HG03460 (cell line): ENCODE results near the gene NLRP6.
"Not testable (repeated sequence)": the region's sequence is repeated elsewhere in the genome, so short reads cannot be mapped to it uniquely, and the experiment has no call there.

Experiments used
- ATAC-seq: cut with Tn5 transposase; IDR thresholded peaks from one replicate; pipeline ENCODE4 v1.9.1; 2021; ENCODE audit not compliant: unreplicated experiment

NLRP6 gene

DNA sequence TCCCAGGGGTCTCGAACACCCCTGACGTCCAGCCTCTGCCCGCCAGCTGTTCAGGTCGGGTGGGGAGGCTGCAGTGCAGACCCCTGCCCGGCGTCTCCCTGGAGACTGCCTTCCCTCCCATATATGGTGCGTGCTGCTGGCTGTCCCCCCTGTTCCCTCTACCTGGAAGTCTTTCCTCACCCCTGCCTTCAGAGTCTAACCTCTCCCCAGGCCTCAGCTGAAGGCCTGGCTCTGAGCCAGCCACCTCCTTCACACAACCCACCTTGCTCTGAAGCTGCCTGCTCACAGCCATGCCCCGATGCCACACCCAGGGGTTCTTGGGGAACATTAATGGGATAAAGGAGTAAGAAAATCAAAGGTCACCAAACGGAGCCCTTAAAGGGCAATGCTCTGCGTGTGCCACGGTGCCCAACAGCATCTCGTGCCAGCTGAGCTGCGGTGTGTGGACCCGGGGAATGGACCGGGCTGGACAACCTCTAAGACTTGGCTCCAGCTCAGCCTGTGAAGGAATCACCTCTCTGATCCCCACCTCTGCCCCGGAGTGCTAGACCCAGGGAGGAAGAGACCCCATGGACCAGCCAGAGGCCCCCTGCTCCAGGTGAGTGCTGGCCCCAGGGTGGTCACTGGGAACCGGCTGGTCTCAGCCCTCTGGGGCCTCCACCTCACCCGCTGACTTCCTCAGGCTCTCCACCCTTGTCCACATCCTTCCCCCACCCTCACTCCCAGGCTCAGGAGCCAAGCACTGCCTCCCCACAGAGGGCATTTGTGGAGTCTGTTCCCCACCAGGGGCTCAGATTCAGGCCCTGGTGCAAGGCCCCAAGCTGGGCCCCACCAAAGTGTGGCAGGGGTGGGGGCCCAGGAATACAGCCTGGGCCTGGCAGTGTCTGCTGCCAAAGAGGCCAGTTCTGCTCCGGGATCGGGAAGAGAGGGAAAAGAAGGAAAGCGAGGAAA, at the start of gene NLRP6:
NLRP6 (plus strand) TSS at position 407 of the 951 bp plus-strand sequence; CDS start at position 570, 163 bp downstream.
- ATAC-seq: no peak

DNA sequence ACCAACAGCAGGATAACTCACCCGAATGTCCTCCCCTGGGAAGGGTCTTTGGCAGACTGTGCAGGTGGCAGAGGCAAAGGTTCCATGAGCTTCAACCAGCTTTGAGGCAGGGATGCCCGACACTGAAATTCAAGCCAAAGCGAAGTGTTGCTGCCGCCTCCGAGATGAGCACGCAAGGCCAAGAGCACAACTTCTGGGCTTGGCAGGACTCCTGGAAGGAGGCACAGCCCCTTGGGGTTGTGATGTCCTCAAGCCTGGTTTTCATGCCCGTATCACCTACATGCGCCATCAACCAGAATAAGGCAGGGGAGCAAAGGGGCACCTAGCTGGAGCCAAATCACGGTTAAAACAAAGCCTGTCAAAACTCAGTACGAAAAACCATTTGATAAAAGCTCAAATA, 47.8 kb upstream of the NLRP6 start:
- ATAC-seq: no peak

DNA sequence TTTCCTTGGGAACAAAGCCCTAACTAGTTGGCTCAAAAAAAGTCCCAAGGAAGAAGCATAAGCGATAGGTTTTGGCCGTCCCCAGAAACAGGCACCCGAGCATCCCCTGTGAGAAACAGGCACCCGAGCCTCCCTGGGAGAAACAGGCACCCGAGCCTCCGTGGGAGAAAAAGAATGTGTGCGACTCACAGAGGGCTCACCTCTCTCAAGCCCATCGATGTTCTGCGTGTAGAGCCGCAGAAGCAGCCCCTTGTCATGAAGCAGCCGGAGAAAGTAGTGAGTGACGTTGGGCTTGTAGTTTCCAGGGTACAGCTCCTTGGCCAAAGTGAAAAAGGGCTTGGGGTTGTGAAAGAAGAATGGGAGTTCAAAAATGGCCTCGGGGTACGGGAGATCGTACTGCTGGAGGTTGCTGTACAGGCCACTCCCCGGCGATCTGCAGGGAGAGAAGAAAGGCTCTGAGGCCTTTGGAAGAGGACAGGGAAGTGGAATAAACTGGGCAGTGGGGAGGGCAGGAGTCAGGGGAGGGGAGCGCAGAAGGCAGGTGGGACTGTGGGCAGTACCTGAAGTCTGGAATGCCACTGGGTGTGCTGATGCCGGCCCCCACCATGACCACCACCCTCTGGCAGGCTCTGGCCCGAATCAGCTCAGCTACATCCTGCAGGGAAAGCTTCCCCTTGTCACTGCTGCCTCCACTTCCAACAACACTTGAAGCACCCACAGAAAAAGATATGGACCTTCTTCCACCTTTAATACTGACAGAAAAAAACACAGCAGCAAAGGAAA, 45.2 kb upstream of the NLRP6 start:
- no peak for ATAC-seq

DNA sequence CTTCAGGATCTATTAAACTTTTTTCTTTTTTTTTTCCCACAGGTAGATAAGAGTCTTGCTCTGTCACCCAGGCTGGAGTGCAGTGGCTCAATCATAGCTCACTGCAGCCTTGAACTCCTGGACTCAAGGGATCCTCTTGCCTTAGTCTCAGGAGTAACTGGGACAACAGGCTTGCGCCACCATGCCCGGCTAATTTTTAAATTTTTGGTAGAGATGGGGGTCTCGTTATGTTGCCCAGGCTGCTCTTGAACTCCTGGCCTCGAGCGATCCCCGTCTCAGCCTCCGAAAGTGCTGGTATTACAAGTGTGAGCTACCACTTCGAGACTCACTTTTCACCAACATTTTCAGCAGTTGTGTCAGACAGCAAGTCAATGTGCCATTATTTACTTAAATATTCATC, 43.0 kb upstream of the NLRP6 start:
- no peak for ATAC-seq

DNA sequence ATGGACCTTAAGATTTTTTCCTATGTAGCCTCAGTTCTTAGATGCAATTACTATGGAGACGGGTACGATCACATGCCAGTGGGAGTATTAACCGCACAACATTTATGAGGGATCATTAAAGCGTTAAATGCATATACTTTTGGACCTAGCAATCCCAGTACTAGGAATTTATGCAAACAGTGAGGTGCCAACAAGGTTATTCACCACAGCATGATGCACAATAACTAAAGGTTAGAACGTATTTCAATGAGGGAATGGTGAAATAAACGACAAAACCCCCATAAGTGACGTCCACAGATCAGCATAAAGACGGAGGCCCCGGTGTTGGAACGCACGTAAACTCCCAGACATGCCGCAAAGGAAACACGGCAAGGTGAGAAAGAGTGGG, 42.6 kb upstream of the NLRP6 start:
- peak; percentile 13 for ATAC-seq

DNA sequence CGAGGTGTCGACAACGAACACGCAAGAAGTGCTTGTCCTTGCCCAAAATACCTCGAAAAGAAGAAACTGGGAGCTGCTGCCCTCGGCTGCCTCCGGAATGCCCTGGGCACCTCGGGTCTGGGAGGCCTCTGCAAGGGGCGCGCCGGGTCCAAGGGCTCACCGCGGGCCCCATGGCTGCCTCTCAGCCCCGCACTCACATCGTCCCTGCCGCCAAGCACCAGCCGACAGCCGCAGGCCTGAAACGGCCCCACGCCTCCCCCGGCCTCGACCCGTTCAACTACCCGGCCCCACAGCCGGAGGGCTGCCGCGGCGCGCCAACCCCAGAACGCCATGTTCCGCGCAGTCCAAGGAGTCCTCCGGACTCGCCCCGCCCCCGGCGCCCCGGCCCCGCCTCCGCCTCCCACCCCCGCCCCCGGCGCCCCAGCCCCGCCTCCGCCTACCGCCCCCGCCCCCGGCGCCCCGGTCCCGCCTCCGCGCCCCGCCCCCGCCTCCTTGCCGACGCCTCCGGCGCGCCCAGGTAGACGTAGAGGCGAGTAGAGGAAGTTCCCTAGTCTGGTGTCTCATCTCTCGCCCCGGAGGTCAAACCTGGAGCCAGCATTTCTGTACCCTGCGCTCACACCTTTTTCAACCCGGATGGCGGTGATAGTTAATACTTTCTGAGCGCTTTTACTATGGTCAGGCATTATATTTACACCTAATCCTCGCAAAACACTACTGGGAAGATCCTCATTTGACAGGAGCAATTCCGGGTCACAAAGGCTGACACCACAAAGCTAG, 42.0 kb upstream of the NLRP6 start, which contains the start of gene SIRT3:
SIRT3 (minus strand) TSS at position 346 of the 777 bp plus-strand sequence; CDS start at position 332, 14 bp downstream.
- peak; percentile 84 for ATAC-seq

DNA sequence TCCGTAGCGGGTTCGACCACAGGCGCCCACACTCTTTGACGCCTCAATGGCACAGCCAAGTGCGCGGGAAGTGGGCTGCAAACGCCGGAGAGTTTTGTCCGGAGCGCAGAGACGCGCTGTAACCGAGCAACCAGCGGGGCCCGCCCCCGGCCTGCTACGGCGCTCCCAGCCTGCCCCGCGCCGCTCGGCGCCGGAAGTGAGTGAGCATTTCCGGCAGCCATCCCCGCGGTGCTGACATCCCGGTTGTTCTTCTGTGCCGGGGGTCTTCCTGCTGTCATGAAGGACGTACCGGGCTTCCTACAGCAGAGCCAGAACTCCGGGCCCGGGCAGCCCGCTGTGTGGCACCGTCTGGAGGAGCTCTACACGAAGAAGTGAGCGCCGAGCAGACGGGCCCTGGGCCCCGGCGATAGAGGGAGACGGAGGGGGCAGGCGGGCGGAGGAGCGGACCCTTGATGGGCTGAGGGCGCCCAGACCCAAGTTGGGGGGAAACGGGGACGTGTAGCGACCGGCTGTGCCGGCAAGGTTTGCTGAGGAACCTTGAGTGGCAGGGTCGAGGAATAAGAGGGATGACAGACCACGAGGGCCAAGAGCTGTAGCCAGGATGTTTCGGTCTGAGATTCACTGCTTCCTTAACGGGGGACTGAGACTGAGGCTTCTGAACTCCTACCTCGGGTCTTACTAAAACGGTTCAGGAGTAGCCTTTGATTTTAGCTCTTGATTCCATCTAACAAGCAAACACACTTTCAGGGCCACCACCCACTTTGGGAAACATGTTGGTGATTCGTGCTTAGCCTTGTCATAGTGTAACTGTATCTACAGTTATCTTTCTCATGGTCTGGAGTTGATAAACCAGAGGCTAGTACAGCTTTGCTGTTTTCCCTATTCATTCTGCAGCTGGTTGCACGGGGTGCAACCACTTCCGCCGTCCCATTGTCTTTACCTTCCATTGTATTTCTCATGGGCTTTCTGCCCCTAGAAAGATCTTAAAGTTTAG, 41.1 kb upstream of the NLRP6 start, which contains the start of gene PSMD13:
PSMD13 (plus strand) TSS at position 203 of the 994 bp plus-strand sequence; CDS start at position 277, 74 bp downstream.
- ATAC-seq: peak; percentile 78

DNA sequence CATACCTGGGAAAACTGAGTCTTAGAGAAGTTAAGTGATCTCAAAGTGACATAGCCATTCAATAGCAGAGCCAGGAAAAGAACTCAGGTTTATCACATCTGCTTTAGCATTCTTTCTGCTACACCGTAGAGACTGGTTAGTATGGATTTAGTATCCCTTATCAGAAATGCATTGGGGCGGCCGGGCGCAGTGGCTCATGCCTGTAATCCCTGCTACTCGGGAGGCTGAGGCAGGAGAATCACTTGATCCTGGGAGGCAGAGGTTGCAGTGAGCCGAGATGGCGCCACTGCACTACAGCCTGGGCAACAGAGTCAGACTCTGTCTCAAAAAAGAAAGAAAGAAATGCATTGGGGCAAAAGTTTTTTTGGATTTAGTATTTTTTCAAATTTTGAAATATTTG, 39.9 kb upstream of the NLRP6 start:
- not testable (repeated sequence) for ATAC-seq

DNA sequence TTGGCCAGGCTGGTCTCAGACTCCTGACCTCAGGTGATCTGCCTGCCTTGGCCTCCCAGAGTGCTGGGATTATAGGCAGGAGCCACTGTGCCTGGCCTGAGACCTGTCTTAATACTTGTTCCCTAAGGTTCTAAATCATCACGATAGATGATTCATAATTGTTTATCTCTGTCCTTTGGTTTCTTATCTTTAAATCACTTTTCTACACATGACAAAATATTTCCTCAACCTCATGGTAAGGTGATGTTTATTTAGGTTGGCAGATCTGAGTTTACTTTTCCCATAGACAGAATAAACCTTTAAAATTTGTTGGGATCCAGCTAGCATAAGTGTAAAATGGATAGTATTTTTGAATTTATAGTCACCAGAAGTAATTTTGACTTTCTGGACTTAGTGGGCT, 37.9 kb upstream of the NLRP6 start:
- ATAC-seq: no peak

DNA sequence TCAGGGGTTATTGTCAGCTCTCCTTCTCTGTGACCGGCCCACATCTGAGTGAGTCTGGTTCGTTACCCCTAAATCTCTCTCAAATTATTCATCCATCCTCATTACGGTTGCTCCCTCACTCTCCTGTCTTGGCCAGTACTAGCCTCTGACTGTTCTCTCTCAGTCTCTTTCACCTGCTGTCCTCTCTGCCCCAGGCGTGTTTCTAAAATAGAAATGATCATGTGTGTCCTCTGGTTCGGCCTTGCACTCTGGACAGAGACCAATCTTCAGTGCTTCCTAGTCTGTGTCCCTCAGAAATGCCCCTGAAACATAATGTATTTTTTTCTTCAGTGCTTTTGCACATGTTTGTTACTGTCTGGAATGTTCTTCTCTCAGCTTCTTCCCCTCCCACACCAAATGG, 36.6 kb upstream of the NLRP6 start:
- ATAC-seq: no peak

DNA sequence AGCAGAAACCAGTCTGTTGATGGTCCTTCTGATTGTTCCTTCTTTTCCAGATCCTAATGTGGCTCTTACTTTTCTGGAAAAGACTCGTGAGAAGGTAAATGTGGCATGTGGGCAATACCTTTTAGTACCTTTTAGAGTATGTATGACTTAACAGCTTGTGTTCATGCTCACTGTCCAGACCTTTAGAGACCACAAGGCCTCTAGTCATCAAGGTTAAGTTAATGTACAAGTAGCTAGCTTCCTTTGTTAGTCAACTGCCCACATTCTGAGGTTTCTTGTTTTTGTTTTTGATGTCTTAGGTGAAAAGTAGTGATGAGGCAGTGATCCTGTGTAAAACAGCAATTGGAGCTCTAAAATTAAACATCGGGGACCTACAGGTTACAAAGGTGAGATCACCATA, 33.8 kb upstream of the NLRP6 start:
- no peak for ATAC-seq

DNA sequence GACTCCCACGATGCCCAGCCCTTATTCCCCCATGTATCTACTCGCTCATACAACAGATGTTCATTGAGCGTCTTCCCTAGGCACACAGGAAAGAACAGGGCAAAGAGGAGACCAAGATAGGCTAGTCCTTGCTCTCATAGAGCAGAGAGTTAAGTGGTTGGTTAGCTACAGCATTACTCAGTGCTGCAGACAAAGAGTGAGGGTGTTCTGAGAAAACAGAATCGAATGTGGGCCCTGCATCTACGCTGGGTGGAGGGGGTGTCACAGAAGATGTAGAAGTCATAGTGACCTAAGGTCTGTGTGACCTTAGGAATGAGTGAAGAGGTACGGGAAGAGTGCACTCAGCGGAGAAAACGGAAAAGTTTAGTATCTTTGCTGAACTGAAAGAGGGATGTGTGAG, 29.1 kb upstream of the NLRP6 start:
- ATAC-seq: no peak

DNA sequence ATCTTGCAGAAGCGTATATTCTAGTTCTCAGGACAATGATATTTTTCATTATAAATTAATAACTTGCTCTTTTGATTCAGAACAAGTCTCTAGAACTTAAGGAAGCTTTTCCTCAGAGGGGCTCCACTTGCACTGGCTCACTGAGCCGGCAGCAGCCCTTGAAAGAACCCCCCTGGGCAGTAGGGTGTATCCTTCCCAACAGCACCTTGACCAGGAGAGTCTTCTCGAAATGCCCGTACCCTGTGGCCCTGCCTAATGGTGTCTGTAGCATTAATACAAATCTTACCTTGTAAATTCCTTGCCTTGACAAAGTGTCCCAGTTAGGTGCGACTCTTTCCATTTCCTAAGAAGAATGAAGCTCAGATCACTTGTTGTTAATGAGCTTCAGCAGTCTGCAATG, 27.9 kb upstream of the NLRP6 start:
- ATAC-seq: no peak

DNA sequence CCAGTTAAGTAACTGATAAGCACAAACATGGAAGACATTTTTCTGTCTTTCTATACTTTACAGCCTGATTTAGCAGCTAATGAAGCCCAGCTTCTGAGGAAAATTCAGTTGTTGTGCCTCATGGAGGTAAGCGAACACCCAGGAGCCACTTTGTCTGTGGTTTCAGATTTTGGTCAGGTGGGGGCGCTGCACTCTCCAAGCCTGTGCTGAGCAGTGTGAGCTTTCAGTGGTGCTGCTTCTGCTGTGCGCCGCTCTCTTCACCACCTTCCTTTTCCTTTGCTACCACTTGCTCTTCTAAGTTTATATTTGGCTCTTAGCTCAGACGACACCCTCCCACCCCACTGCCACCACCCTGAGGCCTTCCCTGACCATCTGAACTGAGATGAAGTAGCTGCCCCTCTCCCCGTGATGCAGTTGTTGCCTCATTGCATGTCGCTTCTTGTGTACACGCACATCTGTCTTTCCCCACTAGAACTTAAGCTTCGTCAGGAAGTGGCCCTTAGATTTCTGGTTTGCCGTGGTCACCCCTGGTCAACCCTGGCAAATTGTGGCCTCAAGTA, 27.4 kb upstream of the NLRP6 start:
- no peak for ATAC-seq

DNA sequence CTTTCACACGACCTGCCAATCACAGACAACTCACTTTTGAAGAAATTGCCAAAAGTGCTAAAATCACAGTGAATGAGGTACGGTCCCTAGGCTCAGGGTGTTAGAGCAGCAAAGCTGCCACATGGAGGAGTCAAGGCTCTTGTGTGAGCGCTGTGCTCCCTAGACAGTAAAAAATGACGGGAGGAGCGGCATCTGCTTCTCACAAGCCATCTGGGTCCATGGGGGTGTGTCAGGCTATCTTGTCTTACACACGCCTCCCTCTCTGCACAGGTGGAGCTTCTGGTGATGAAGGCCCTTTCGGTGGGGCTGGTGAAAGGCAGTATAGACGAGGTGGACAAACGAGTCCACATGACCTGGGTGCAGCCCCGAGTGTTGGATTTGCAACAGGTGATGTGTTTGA, 26.7 kb upstream of the NLRP6 start:
- ATAC-seq: no peak

DNA sequence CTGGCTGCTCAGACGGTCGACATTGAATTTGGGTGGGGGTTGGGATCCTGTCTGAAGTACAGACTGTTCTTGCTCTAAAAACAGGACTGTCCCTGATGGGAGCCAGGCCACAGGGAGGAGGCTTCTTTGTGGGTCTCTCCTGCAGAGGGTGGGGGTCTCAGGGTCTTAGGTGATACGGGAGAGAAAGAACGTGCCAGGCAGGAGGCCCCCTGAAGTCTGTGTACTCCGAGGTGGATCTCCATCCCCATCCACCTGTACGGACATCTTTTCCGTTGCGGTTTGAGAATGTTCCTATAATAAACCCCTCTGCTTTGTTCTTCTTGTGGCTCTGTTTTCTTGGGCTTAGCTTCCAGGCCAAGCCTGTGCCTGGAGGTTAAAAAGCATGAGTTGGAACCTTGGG, 25.5 kb upstream of the NLRP6 start:
- no peak for ATAC-seq

DNA sequence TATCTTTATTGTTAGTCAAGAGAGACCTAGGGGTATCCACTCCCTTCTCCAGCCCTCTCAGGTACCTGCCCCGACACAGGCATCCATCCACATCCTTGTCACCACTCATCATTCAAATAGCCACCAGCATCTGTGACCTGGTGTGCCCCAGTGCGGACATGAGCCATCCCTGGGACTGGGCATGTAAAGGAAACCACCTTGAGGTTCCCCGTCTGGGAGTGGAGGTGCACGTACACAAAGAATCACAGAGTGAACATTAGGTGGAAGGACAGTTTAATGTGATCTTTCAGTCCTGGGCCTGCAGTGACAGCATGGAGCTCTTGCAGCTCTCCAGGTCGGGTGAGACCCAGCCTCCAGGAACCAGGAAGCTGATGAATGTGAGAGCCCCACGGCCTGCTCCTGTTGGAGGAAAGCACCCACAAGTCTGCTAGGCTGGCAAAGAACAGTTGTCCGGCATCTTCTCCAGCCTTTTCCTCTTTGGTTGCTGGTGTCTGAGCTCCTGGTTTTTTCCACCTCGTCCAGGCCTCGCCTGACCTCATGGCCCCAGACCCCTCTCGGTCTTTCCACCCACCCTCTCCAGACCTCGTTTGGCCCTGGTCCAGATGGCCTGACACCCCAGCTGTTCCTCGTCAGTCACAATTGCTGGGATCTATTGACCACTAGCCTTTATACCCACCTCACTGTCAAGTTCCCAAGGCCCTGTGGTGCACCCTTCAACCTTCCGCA, 24.9 kb upstream of the NLRP6 start:
- ATAC-seq: no peak

DNA sequence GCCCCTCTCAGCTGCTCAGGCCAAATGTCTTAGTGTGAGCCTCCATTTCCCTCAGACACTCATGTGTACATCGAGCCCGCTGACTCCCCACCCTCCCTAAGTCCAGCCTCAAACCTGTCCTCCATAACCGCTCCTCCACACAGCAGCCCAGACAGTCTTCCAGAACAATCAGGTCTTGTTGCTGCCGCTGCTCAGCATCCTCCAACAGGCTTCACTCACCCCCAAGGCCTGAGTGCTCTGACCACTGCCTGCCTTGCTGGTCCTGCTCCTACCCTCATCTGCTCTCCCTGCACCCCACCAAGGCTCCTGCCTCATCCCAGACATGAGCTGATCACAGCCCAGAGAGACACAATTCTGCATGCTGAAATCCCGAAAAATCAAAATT, 24.3 kb upstream of the NLRP6 start:
- ATAC-seq: no peak

DNA sequence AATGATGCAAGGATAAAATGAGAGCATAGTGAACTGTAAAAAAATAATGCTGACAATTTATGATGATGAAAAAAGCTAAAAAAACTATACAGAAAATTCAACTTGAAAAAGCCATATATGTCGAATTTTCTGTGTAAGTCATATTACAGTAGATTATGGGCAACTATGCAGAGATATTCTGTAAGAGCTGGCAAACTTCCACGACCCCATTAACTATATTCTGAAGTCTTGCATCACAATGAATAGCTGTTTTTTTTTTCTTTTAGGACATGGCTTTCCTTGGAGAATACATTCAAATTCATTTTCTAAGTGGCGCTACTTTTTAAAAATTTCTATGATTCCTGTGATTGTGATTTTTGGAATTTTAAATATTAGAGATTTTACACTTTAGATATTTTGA, 23.0 kb upstream of the NLRP6 start:
- ATAC-seq: no peak
